Subcutaneous adipose tissue (tissue), 4 donors: ENCODE results near the gene CCL21. TPM values are rescaled to one million over a fixed set of nuclear protein-coding genes. Genes with fewer than 3 reads are reported as not detected.

Source experiments
- total RNA-seq, 4 donors: library from RNA; depleted of rRNA; stranded (reverse); fragments of >200 nt; gene quantifications; one replicate each; pipeline ENCODE4 v1.1.0, GENCODE V29; 2016
- TF ChIP-seq, protein P1 (sequence below): fragments of 450-650 bp; IDR thresholded peaks from one replicate; pipeline ENCODE4 v1.5.1; 2016; ENCODE audit warnings: low read depth, mild to moderate bottlenecking, control low read depth, antibody characterized with exemption, moderate library complexity

Gene CCL21
- total RNA-seq, 4 donors from 2014 or later: 1.4 to 9.5 (median 3.1) TPM

DNA sequence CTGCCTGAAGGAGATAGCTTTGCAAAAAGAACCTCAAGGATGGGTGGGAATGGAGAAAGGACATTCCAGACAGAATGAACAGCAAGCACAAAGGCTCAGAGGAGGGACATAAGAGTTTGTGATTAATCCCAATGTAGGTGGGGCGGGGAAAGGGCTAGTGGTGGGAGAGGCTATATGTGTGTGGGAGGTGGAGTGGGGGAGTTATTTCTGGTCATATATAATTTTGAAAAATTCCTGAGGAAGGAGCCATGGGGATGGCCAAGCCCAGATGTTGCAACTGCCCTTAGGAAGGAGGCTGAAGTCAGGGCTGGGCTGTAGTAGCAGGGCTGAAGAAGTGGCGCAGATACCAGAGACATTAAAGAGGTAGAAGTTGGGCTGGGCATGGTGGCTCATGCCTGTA lies 34.1 kb downstream of the CCL21 start:
- TF ChIP-seq, protein P1, sequence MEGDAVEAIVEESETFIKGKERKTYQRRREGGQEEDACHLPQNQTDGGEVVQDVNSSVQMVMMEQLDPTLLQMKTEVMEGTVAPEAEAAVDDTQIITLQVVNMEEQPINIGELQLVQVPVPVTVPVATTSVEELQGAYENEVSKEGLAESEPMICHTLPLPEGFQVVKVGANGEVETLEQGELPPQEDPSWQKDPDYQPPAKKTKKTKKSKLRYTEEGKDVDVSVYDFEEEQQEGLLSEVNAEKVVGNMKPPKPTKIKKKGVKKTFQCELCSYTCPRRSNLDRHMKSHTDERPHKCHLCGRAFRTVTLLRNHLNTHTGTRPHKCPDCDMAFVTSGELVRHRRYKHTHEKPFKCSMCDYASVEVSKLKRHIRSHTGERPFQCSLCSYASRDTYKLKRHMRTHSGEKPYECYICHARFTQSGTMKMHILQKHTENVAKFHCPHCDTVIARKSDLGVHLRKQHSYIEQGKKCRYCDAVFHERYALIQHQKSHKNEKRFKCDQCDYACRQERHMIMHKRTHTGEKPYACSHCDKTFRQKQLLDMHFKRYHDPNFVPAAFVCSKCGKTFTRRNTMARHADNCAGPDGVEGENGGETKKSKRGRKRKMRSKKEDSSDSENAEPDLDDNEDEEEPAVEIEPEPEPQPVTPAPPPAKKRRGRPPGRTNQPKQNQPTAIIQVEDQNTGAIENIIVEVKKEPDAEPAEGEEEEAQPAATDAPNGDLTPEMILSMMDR: no peak

DNA sequence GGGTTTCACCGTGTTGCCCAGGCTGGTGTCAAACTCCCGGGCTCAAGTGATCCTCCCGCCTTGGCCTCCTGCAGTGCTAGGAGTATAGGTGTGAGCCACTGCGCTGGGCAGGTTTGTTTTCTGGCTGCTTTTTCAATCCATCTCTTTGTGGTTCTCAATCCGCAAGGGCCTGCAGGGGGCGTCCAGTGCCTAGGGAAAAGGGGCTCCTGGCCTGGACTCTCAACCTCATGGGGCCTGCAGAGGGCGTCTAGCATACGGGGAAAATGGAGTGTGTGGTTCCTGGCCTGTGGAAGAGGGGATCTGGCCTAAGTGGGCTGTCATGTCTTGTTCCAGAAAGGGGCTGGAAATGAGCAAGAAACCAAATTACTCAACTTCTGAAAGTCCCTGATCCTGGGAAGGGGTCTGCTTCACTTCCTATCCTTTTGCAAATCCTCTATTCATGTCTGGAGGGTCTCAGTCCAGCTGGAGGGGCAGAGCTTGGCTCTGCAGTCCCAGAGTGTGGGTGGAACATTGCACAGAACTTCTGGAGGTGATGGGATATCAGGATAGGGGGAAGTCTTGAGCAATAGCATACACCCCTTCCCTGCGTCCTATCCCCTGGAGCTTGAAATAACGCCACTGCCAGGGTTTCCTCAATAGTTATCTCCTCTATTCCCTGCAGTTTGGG lies 34.8 kb downstream of the CCL21 start:
- TF ChIP-seq, protein P1: no peak

DNA sequence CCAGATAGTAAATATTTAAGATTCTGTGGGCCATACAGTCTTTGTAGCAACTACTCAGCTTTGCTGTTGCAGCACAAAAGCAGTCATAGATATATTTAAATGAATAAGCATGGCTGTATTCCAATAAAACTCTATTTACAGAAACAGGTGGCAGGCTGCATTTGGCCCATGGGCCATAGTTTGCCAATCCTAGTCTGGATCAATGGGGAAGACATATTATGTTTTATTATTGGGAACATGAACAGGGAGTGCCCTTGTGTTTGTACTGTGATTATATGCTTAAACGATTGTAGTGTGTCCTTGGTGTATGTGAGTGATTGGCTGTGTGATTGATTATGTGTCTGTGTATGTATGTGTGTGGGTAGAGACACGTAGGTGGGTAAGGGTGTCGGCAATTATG lies 35.5 kb downstream of the CCL21 start:
- TF ChIP-seq, protein P1: no peak

DNA sequence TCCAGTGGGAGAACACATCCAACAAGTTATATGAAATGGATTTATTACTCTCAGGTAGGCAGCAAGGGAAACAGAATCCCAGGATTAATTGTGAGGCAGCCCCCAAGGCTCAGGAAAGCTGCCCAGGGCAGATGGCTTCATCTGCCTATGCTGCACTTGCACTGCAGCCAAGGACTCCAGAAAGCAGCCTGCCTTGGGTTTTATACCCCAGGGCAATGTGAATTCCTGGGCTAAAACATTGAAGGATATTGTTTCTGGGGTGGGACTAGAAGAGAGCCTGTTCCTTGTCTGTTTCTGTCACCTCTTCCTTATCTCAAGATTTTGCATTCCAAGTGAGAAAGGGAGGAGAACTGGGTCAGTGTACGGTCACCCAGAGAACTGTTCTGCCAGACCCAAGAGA lies 38.6 kb downstream of the CCL21 start:
- TF ChIP-seq, protein P1: no peak

DNA sequence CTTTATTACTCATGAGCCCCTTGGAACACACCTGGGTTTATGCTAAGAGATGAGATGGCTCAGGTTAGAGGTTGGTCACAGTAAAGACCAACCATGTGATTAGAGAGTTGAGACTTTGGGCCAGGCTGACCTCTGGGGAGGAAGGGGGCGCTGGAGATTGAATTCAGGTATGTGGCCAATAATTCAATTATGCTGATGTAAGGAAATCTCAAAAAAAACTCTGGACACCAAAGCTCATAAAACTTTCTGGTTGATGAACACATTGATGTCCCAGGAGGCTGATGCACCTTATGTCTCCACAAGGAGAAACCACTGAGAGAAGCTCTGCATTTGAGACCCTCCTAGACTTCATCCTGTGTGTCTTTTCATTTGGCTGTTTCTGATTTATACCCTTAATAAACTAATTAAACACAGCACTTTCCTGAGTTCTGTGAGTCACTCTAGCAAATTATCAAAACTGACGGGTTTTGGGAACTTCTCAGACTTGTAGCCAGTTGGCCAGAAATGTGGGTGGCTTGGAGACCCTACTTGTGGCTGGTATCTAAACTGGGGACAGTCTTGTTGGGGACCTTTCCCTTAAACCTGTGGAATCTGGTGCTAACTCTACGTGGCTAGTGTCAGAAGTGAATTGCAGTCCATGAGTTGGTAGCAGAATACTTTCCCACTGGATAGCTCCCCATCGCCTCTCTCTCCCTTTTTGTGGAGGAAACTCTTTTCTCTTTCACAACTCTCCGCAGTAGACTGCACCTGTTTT lies 40.0 kb downstream of the CCL21 start:
- TF ChIP-seq, protein P1: no peak

DNA sequence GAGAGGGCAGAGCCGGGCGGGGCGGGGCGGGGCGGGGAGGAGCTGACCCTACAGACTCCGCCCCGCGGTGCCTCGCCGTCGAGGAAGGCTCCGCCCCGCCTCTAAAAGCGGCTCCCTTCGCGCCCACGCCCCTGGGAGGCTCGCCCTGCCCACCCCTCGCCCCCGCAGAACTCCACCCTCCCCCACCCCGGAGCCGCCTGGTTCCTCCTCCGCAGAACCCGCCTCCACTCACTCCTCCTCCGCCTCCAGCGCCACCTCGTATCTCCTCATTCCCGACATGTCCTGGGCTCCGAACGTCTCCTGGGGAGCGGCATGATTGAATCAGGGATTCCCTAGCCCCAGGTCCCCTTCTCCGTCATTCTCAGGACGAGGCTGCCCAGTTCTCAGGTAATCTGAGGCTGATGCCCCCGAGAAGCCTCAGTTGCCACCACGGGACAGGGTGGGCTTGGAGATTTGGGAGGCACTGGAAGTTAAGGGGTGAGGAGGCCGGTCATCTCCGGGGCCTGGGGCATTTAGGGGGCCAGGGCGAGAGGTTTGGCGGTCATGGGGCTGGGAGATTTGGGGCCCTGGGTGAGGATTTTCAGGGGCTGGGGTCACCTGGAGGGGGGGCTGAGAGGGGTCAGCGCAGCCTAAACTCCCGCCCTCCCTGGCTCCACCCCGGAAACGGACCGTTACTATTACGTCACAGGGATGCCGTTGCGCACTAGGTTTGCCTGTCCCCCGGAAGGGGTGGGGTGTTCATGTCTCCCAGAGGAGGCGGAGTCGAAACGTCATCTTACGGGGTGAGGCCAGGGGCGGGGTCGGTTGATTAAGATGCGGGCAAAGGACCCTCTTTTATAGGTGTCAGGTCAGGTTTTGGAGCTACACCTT lies 44.3 kb downstream of the CCL21 start:
- TF ChIP-seq, protein P1: no peak

DNA sequence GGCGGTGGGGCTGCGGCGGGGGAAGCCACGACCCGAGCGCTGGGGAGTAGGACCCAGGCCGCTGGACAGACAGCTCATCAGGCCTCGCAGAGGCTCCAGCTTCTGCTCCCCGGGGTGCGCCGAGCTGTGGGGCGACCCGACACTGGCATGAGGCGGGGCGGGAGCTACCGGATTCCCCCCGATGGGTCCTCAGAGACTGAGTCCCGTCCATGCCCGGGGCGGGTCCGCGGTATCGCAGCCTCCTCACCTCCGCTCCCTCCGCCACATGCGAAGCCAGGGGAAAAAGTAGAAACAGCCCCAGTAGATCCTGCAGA lies 44.9 kb downstream of the CCL21 start:
- TF ChIP-seq, protein P1: no peak
